Tibial artery (tissue), 4 donors: ENCODE data around the gene SCAF4.

Source experiments
- DNase-seq, 2 donors: peaks; one replicate each; pipeline ENCODE4 v3.0.0-alpha.2; 2019
- H3K27ac ChIP-seq, 2 donors: fragments of 200-600 bp; sonication (generic) in 1 of 2; 1 replicate in 1 of 2; 2 replicates in 1 of 2; pipeline ENCODE4 v1.5.1; 2018 to 2019; ENCODE audit warnings: mild to moderate bottlenecking in 1 of 2
- H3K27me3 ChIP-seq, 2 donors: fragments of 200-600 bp; sonication (generic) in 1 of 2; one replicate each; pipeline versions ENCODE4 v1.5.1 to v1.6.0; 2016 to 2019
- H3K36me3 ChIP-seq, 3 donors: fragments of 200-600 bp; sonication (generic) in 2 of 3; one replicate each; pipeline ENCODE4 v1.5.1; 2016 to 2019; ENCODE audit warnings: mild to moderate bottlenecking in 2 of 3
- H3K4me1 ChIP-seq, 4 donors: fragments of 200-600 bp; sonication (generic) in 2 of 4; 1 replicate in 3 of 4; 2 replicates in 1 of 4; pipeline ENCODE4 v1.5.1; 2016 to 2019
- H3K4me3 ChIP-seq, 2 donors: fragments of 200-600 bp; sonication (generic) in 1 of 2; 1 replicate in 1 of 2; 2 replicates in 1 of 2; pipeline ENCODE4 v1.5.1; 2018 to 2019; ENCODE audit warnings: mild to moderate bottlenecking in 2 of 2
- H3K9me3 ChIP-seq, 3 donors: fragments of 200-600 bp; sonication (generic) in 1 of 3; one replicate each; pipeline ENCODE4 v1.5.1; 2016 to 2019
- intact Hi-C: fragments of 100-400 bp; cut with DNase I; formaldehyde crosslinking; loops from one replicate; pipeline ENCODE4 v1.15.0; 2023; ENCODE audit warnings: low total_unique reads
- TF ChIP-seq, protein P1 (sequence below), 2 experiments: fragments of 200-600 bp in 1 of 2; fragments of 450-650 bp in 1 of 2; IDR thresholded peaks; one replicate each; pipeline ENCODE4 v1.5.1; 2017 to 2019; ENCODE audit warnings: antibody characterized with exemption in 2 of 2, mild to moderate bottlenecking in 1 of 2, moderate library complexity in 1 of 2

Gene SCAF4

DNA sequence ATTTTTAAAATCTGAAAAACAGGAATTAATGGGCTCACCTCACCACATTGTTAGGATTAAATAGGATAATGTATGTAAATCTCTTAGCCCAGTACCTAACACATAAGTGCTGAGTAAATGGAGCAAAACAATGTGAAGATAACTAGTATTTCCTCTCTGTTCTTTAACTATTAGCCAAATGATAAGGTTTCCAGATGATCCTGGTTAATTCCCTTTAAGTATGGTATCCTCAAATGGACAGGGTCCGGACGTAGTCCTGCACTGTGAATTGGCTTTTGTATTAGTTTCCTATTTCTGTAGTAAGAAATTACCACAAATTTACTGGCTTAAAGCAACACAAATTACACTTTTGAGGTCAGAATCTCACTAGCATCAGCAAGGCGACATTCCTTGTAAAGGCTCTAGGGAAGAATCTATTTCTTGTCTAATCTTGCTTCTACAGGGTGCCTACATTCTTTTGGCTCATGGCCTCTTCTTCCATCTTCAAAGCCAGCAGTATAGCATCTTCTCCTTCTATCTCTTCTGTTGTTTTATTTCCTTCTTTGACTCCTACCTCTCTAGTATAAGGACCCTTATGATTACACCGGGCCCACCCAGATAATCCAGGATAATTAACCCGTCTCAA lies 17.1 kb downstream of the SCAF4 start:
- TF ChIP-seq, protein P1, sequence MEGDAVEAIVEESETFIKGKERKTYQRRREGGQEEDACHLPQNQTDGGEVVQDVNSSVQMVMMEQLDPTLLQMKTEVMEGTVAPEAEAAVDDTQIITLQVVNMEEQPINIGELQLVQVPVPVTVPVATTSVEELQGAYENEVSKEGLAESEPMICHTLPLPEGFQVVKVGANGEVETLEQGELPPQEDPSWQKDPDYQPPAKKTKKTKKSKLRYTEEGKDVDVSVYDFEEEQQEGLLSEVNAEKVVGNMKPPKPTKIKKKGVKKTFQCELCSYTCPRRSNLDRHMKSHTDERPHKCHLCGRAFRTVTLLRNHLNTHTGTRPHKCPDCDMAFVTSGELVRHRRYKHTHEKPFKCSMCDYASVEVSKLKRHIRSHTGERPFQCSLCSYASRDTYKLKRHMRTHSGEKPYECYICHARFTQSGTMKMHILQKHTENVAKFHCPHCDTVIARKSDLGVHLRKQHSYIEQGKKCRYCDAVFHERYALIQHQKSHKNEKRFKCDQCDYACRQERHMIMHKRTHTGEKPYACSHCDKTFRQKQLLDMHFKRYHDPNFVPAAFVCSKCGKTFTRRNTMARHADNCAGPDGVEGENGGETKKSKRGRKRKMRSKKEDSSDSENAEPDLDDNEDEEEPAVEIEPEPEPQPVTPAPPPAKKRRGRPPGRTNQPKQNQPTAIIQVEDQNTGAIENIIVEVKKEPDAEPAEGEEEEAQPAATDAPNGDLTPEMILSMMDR (IDR thresholded peaks at IDR 0.05), result no peak
- DNase-seq, result no peak
- no peak overlapping the region for H3K27ac ChIP-seq
- H3K9me3 ChIP-seq, result no peaks in the 10 kb centered on the region
- intact Hi-C loops, result no loop called here
- H3K36me3 ChIP-seq, result no peaks in the 10 kb centered on the region
- no peak overlapping the region for H3K4me3 ChIP-seq
- H3K27me3 ChIP-seq, result no peaks in the 10 kb centered on the region
- H3K4me1 ChIP-seq, result peaks cover 0 to 72% (median 27%) of the 10 kb centered on the region in 4 donors

DNA sequence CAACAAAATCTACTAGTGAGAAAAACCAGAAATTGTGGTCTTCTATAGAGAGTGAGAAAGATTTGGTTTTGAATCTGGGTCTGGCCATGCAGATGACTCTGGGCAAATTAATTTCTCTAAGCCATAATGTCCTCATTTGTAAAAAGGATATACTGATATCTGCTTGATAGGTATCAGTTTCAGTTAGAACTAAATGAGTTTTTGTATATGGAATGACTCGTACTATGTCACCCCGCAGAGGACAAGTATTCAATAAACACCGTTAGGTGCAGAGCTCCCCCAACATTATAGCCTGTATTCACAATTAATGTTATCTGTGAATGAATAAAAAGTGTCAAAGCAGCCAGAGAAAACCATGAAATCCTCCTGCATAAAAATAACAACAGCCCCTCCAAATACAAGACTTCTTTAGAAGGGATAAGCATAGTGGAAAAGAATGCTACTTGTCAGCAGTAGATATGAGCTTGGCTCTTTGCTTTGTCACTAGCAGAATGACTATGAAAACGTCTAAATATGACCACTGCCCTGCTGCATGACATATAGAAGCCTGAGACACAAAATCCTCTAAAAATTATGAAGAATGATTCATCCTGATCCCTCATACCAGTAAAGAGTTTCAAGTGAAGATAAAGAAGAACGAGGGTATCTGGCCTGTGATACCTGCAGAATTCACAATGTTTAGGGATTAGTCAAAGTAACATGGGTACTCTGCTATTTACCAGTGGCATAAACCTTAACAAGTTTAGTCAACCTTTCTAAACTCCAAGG lies 17.8 kb downstream of the SCAF4 start:
- intact Hi-C loops, result no loop called here
- Histone ChIP-seq H3K4me1 (peaks cover 0 to 79% (median 27%) of the 10 kb centered on the region in 4 donors), H3K27me3 (no peaks in the 10 kb centered on the region), H3K27ac (no peak overlapping the region), H3K4me3 (no peak overlapping the region), H3K36me3 (no peaks in the 10 kb centered on the region), H3K9me3 (no peaks in the 10 kb centered on the region)
- no peak for DNase-seq
- TF ChIP-seq, protein P1 (IDR thresholded peaks at IDR 0.05), result no peak

DNA sequence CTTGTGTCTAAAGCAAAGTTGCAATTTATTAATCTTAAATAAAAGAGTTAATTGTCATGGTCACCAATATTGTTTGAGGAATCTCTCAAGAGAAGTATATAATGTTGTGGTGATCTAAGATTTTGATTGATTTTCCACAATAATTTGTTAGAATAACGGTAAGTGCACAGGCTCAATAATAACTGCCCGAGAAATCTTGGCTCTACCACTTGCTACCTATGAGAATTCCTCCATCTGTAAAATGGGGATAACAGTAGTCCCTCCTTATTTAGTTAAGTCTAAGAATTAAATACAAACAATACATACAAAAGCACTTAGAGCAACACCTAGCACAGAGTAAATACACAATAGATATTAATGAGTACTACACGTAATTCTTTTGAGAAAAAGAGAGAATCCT lies 18.8 kb downstream of the SCAF4 start:
- no peak overlapping the region for H3K4me3 ChIP-seq
- H3K4me1 ChIP-seq, result peaks cover 0 to 86% (median 27%) of the 10 kb centered on the region in 4 donors
- intact Hi-C loops, result no loop called here
- no peak for DNase-seq
- no peak overlapping the region for H3K27ac ChIP-seq
- H3K36me3 ChIP-seq, result no peaks in the 10 kb centered on the region
- H3K27me3 ChIP-seq, result no peaks in the 10 kb centered on the region
- H3K9me3 ChIP-seq, result no peaks in the 10 kb centered on the region
- TF ChIP-seq, protein P1 (IDR thresholded peaks at IDR 0.05), result no peak

DNA sequence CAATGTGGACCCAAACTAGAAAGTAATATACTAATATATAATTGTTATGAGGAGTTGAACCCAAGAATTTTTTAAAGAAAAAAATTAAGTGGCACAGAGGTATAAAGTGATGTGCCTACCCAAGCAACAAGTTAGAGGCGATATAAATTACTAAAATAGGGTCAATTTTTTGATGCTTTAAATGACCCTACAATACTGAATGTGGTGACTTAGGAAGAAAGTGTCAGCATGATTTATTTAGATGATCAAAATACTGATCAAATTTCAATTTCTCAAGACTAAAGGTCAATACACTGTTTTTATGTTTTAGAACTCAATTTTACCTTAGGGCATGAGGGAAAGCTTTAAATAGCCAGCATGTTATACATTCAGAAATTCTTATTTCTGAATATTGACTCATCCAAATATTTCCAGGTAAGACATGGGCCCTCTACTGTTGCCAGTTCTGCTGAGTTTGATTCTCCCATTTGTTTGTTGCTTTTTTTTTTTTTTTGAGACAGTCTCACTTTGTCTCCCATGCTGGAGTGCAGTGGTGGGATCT lies 20.1 kb downstream of the SCAF4 start:
- Histone ChIP-seq H3K4me3 (no peak overlapping the region), H3K36me3 (no peaks in the 10 kb centered on the region), H3K27me3 (no peaks in the 10 kb centered on the region), H3K9me3 (no peaks in the 10 kb centered on the region), H3K27ac (no peak overlapping the region), H3K4me1 (peaks cover 0 to 94% (median 27%) of the 10 kb centered on the region in 4 donors)
- intact Hi-C loops, result no loop called here
- no peak for DNase-seq
- TF ChIP-seq, protein P1 (IDR thresholded peaks at IDR 0.05), result no peak

DNA sequence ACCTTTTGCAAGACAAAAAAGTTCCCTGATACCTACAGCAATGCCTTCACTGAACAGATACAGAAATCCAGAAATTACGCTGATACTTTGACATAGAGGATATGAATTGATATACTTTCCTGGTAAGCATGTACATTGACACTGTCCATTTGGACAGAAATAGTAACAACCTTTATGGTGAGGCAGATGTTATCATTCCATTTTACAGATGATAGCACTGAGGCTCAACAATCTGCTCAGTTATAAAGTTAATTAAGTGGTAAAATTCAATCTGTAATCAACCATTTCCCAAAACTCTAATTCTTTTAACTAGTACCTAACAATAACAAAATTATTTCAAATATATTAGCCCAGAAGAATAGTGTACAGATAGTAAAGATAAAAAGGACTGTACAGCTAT lies 20.6 kb downstream of the SCAF4 start:
- Histone ChIP-seq H3K4me3 (no peak overlapping the region), H3K27me3 (no peaks in the 10 kb centered on the region), H3K4me1 (peaks cover 0 to 94% (median 29%) of the 10 kb centered on the region in 4 donors), H3K9me3 (no peaks in the 10 kb centered on the region), H3K36me3 (no peaks in the 10 kb centered on the region), H3K27ac (no peak overlapping the region)
- no peak for DNase-seq
- intact Hi-C loops, result no loop called here
- TF ChIP-seq, protein P1 (IDR thresholded peaks at IDR 0.05), result no peak
